ENCODE data around the gene LPP. TPM values are rescaled to one million over a fixed set of nuclear protein-coding genes. Genes with fewer than 3 reads are reported as not detected.
A peak's percentile ranks its signal among the peaks of the same experiment; 100 is the strongest.

LPP gene
- polyA plus RNA-seq, 1 experiment: 60.0 TPM

DNA sequence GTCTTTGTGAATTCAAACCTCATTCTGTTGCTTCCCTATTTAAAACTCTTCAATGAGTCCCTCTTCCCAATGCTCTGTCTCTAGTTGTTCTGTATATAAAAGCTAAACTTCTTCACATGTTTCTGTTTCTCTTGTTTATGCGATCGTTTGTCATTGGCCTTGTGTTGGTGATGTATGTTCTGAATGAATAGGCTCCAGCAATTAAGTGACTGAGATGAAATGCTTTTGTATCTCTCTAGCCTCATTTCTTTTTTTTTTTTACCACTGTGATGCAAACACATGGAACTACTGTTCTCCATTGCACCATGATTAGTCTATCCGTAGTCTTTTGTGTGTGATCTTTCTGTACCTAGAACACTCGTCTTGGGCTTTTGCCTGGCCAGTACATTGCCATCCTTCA, 637.4 kb downstream of the LPP start:
- Histone ChIP-seq H3K36me3 (ENCODE audit: control insufficient read depth, insufficient read depth, low read length) (peaks cover 3% of the 10 kb centered on the region), H3K4me3 (ENCODE audit: low read depth, low read length) (no peak overlapping the region), H3K27me3 (ENCODE audit: control insufficient read depth, insufficient read depth, low read length) (no peaks in the 10 kb centered on the region)
- no peak for DNase-seq (ENCODE audit: low read depth)
- TF ChIP-seq CTCF (IDR thresholded peaks at IDR 0.05; ENCODE audit: insufficient read depth, low read depth, low read length): no peak
- ChIA-PET CTCF (interaction anchor here (1.6 kb wide), 1 partner anchor 12 kb away, joined by 5 read pairs; no protein-coding TSS in a partner anchor), POLR2A (no interaction called here)

GRCh38 chr3:188792793-188793192, 638.8 kb downstream of the LPP start:
- 0 out of 2 replicates have a peak, but pooled peaks have one; percentile 16 for TF ChIP-seq CTCF (IDR thresholded peaks at IDR 0.05; ENCODE audit: insufficient read depth, low read depth, low read length)
- DNase-seq (ENCODE audit: low read depth): no peak
- Histone ChIP-seq H3K27me3 (ENCODE audit: control insufficient read depth, insufficient read depth, low read length) (no peaks in the 10 kb centered on the region), H3K36me3 (ENCODE audit: control insufficient read depth, insufficient read depth, low read length) (peaks cover 3% of the 10 kb centered on the region), H3K4me3 (ENCODE audit: low read depth, low read length) (no peak overlapping the region)
- ChIA-PET CTCF (no interaction called here), POLR2A (no interaction called here)

GRCh38 chr3:188796122-188796631, 642.2 kb downstream of the LPP start:
- POLR2A ChIA-PET: no interaction called here
- CTCF ChIA-PET: interaction anchor here (1.0 kb wide), 1 partner anchor 159 kb away, joined by 3 read pairs; no protein-coding TSS in a partner anchor
- Histone ChIP-seq H3K27me3 (ENCODE audit: control insufficient read depth, insufficient read depth, low read length) (no peaks in the 10 kb centered on the region), H3K4me3 (ENCODE audit: low read depth, low read length) (no peak overlapping the region), H3K36me3 (ENCODE audit: control insufficient read depth, insufficient read depth, low read length) (peaks cover 3% of the 10 kb centered on the region)
- no peak for TF ChIP-seq CTCF (IDR thresholded peaks at IDR 0.05; ENCODE audit: insufficient read depth, low read depth, low read length)
- peak; percentile 88 for DNase-seq (ENCODE audit: low read depth)

DNA sequence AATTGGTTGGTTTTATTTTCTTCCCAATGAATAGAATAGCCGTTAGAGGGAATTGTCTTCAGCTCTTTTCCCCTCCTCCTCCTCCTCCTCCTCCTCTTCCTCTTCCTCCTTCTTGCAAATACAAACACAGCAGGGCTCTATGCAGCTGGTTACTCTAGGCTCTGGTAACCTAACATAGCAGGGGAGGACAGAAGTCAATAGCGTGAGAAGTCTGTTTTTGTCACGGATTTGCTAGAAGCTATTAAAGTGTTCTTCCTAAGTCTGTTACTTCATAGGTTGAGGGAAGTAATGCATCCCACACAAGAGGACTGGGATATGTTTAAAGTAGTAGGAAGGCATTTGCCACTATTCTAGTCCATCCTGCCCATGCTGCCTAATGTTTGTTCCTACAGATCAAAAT, 643.1 kb downstream of the LPP start:
- ChIA-PET POLR2A (no interaction called here), CTCF (interaction anchor here (0.6 to 1.2 kb wide), 2 partner anchors 156 to 723 kb away, joined by 3 to 4 read pairs; no protein-coding TSS in a partner anchor)
- Histone ChIP-seq H3K36me3 (ENCODE audit: control insufficient read depth, insufficient read depth, low read length) (peaks cover 3% of the 10 kb centered on the region), H3K27me3 (ENCODE audit: control insufficient read depth, insufficient read depth, low read length) (no peaks in the 10 kb centered on the region), H3K4me3 (ENCODE audit: low read depth, low read length) (no peak overlapping the region)
- TF ChIP-seq CTCF (IDR thresholded peaks at IDR 0.05; ENCODE audit: insufficient read depth, low read depth, low read length): no peak
- DNase-seq (ENCODE audit: low read depth): no peak

DNA sequence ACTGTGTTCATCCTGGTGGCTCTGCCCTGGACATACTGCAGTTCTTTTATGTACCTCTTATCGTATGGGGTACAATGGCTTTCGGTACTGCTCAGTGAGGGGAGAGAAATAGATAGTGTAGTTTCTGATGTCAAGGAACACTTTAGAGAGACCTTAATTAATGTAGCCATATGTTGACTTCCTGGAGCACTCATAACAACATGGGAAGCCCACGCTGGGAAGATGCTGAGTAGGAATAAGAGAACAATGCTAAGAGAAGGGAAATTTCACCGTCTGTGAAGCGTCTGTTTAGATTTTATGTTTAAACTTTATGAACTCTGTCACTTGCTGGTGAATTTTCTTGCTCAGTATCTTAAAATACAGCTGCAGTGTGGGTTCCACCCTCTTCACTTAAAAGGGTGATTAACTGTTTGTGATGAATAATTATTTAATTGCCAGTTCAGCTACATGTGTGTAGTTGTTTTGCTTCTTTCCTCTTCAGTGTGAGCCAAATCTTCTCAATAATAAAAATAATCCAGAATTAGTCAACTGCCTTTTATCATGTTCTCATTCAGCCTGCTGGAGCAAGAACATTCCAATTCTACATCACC, 644.7 kb downstream of the LPP start:
- peaks cover under 1% of the 10 kb centered on the region; the same call in 1 of the 2 replicates for H3K36me3 ChIP-seq (ENCODE audit: control insufficient read depth, insufficient read depth, low read length)
- no peak for TF ChIP-seq CTCF (IDR thresholded peaks at IDR 0.05; ENCODE audit: insufficient read depth, low read depth, low read length)
- no peak for DNase-seq (ENCODE audit: low read depth)
- H3K27me3 ChIP-seq (ENCODE audit: control insufficient read depth, insufficient read depth, low read length): no peaks in the 10 kb centered on the region
- ChIA-PET POLR2A (no interaction called here), CTCF (no interaction called here)
- H3K4me3 ChIP-seq (ENCODE audit: low read depth, low read length): no peak overlapping the region
